HepG2 (cell line): ENCODE data around the gene PDE2A. TPM values are rescaled to one million over a fixed set of nuclear protein-coding genes. Genes with fewer than 3 reads are reported as not detected.

ENCODE experiments used
- ATAC-seq: fragments of 200-7000 bp; cut with Tn5 transposase; 3 replicates; pipeline ENCODE4 v1.9.1; 2020; ENCODE audit warnings: mild to moderate bottlenecking, moderate library complexity
- BruUV-seq: library from RNA; stranded (reverse); fragments of 400-500 nt; replicated peaks from 2 replicates; lab custom pipeline; 2021; lab: Mats Ljungman, UMichigan
- CTCF ChIA-PET: fragments of 300-600 bp; formaldehyde crosslinking; extraction: SDS; loops from one replicate; lab custom pipeline; 2021; ENCODE audit warnings: low total read pairs, inconsistent platforms, low intra/inter-chr PET ratio; lab: Yijun Ruan, JAX
- POLR2A ChIA-PET: fragments of 350-600 bp; sonication (Branson Sonifier 250); formaldehyde crosslinking; loops from one replicate; lab custom pipeline; 2020; ENCODE audit warnings: antibody characterized with exemption, inconsistent platforms; lab: Yijun Ruan, JAX
- DNase-seq: peaks from one replicate; pipeline ENCODE4 v3.0.0-alpha.2; 2015; ENCODE audit warnings: low spot score
- FAIRE-seq: peaks from 3 replicates; lab custom pipeline; 2011; peaks lifted over from hg19 to GRCh38; lab: Jason Lieb, UNC
- H2AFZ ChIP-seq: one replicate; pipeline ENCODE4 v1.6.1; 2011; ENCODE audit warnings: low read length, inconsistent platforms
- H3K27ac ChIP-seq: fragments of 300-600 bp; 3 replicates; pipeline ENCODE4 v1.8.0; 2011; ENCODE audit warnings: mixed run types, mild to moderate bottlenecking, mixed read lengths, low read length, inconsistent platforms; ENCODE audit not compliant: insufficient read depth; ENCODE audit errors: extremely low read length
- H3K27me3 ChIP-seq, 2 experiments: fragments of 200-600 bp in 1 of 2; 2 replicates in 1 of 2; 3 replicates in 1 of 2; pipeline versions ENCODE4 v1.6.0 to v1.8.0; 2011; ENCODE audit warnings: low read length in 2 of 2, mild to moderate bottlenecking in 2 of 2, moderate library complexity in 2 of 2, inconsistent platforms in 1 of 2; ENCODE audit not compliant: insufficient read depth in 2 of 2, control insufficient read depth in 1 of 2
- H3K36me3 ChIP-seq, 2 experiments: fragments of 200-600 bp in 1 of 2; replicated peaks in 1 of 2; 2 replicates in 1 of 2; 3 replicates in 1 of 2; pipeline versions ENCODE4 v1.5.1 to v1.8.0; 2011; ENCODE audit warnings: low read length in 2 of 2, inconsistent platforms in 1 of 2; ENCODE audit not compliant: insufficient read depth in 2 of 2, control insufficient read depth in 1 of 2
- H3K4me1 ChIP-seq: 2 replicates; pipeline ENCODE4 v1.5.1; 2012; ENCODE audit warnings: low read length, inconsistent platforms; ENCODE audit not compliant: insufficient read depth
- H3K4me2 ChIP-seq: 2 replicates; pipeline ENCODE4 v1.6.0; 2011; ENCODE audit warnings: low read depth, low read length, inconsistent platforms
- H3K4me3 ChIP-seq, 3 experiments: fragments of 200-600 bp in 1 of 3; sonication (generic), shearing (Covaris generic) in 1 of 3; replicated peaks in 1 of 3; 2 replicates each; pipeline ENCODE4 v1.5.1; 2011 to 2016; ENCODE audit warnings: low read length in 3 of 3, inconsistent platforms in 2 of 3, low read depth in 2 of 3, mild to moderate bottlenecking in 2 of 3, control low read depth in 1 of 3, mixed read lengths in 1 of 3; ENCODE audit not compliant: insufficient read depth in 1 of 3
- H3K79me2 ChIP-seq: one replicate; pipeline ENCODE4 v1.6.1; 2011; ENCODE audit warnings: low read length, inconsistent platforms; ENCODE audit not compliant: insufficient read depth
- H3K9ac ChIP-seq: 2 replicates; pipeline ENCODE4 v1.6.0; 2011; ENCODE audit warnings: mild to moderate bottlenecking, low read depth, low read length, inconsistent platforms; ENCODE audit not compliant: insufficient read depth
- H3K9me3 ChIP-seq: 2 replicates; pipeline ENCODE4 v1.5.1; 2012; ENCODE audit warnings: mild to moderate bottlenecking, low read length
- H4K20me1 ChIP-seq: 2 replicates; pipeline ENCODE4 v1.6.0; 2011; ENCODE audit warnings: inconsistent platforms, mild to moderate bottlenecking, low read length, moderate library complexity; ENCODE audit not compliant: insufficient read depth
- AHDC1 ChIP-seq: sonication (generic); formaldehyde crosslinking; IDR thresholded peaks from 2 replicates; pipeline ENCODE4 v1.5.1; 2020; ENCODE audit warnings: mild to moderate bottlenecking, missing genetic modification reagents, borderline replicate concordance
- HDAC6 ChIP-seq: fragments of 200-600 bp; sonication (generic); IDR thresholded peaks from 2 replicates; pipeline ENCODE4 v1.7.0; 2017; ENCODE audit warnings: mild to moderate bottlenecking, antibody characterized with exemption, low read length, low read depth
- HINFP ChIP-seq: sonication (generic); formaldehyde crosslinking; IDR thresholded peaks from 2 replicates; pipeline ENCODE4 v1.4.0; 2020; ENCODE audit warnings: low read depth, mild to moderate bottlenecking, missing genetic modification reagents
- KDM5B ChIP-seq: sonication (generic); formaldehyde crosslinking; IDR thresholded peaks from 2 replicates; pipeline ENCODE4 v1.4.0; 2020; ENCODE audit warnings: missing genetic modification reagents, mild to moderate bottlenecking, borderline replicate concordance
- MTA3 ChIP-seq: sonication (generic); formaldehyde crosslinking; IDR thresholded peaks from 2 replicates; pipeline ENCODE4 v1.4.0; 2020; ENCODE audit warnings: missing genetic modification reagents
- NR2F1 ChIP-seq, 2 experiments: fragments of 450-650 bp in 1 of 2; formaldehyde crosslinking in 1 of 2; IDR thresholded peaks; 2 replicates each; pipeline versions ENCODE4 v1.5.0 to v1.6.1; 2016 to 2020; ENCODE audit warnings: mild to moderate bottlenecking in 1 of 2, missing compliant biosample characterization in 1 of 2, missing genetic modification reagents in 1 of 2, moderate library complexity in 1 of 2
- ONECUT2 ChIP-seq: sonication (generic); formaldehyde crosslinking; IDR thresholded peaks from 2 replicates; pipeline ENCODE4 v1.4.0; 2020; ENCODE audit warnings: missing genetic modification reagents
- PPARG ChIP-seq: conservative IDR thresholded peaks from 2 replicates; pipeline ENCODE4 v1.6.1; 2016; ENCODE audit warnings: missing biosample characterization, missing genetic modification reagents
- SALL1 ChIP-seq: sonication (generic); formaldehyde crosslinking; IDR thresholded peaks from 2 replicates; pipeline ENCODE4 v1.8.0; 2022; ENCODE audit warnings: mild to moderate bottlenecking, missing genetic modification reagents
- TMF1 ChIP-seq: sonication (generic); formaldehyde crosslinking; IDR thresholded peaks from 2 replicates; pipeline ENCODE4 v1.8.1; 2022; ENCODE audit warnings: low read depth, missing genetic modification reagents
- ZNF337 ChIP-seq: sonication (generic); formaldehyde crosslinking; IDR thresholded peaks from 2 replicates; pipeline ENCODE4 v1.5.1; 2020; ENCODE audit warnings: missing genetic modification reagents, low read depth, mild to moderate bottlenecking, borderline replicate concordance
- ZNF496 ChIP-seq: sonication (generic); formaldehyde crosslinking; IDR thresholded peaks from 2 replicates; pipeline ENCODE4 v1.8.1; 2023; ENCODE audit warnings: mild to moderate bottlenecking, moderate library complexity, missing genetic modification reagents; ENCODE audit not compliant: insufficient replicate concordance
- ZNF710 ChIP-seq: sonication (generic); formaldehyde crosslinking; IDR thresholded peaks from 2 replicates; pipeline ENCODE4 v1.5.0; 2020; ENCODE audit warnings: mild to moderate bottlenecking, missing genetic modification reagents, borderline replicate concordance
- ZNF720 ChIP-seq: sonication (generic); formaldehyde crosslinking; IDR thresholded peaks from 2 replicates; pipeline ENCODE4 v1.4.0; 2020; ENCODE audit warnings: missing genetic modification reagents
- WGBS: methylation state at CpG from one replicate; pipeline ENCODE4 v1.1.6; 2017; ENCODE audit warnings: low lambda C conversion rate; 5-methylcytosine and 5-hydroxymethylcytosine counted together
- in situ Hi-C: cut with HindIII; loops from 2 replicates; pipeline ENCODE4 v1.10.0; 2017; ENCODE audit warnings: low pct_unique_long_range_greater_than_20kb; ENCODE audit not compliant: extremely low pct_ligation_motif_present
- intact Hi-C: fragments of 100-400 bp; cut with micrococcal nuclease; formaldehyde crosslinking; loops from one replicate; pipeline ENCODE4 v1.10.0; 2022; ENCODE audit not compliant: unreplicated experiment
- polyA plus RNA-seq, 8 experiments: library from polyadenylated mRNA; depleted of rRNA in 3 of 8; stranded (reverse) in 7 of 8; unstranded in 1 of 8; fragments of >200 nt; fragmentation: Illumina TruSeq in 4 of 8; extraction: Trizol in 4 of 8; gene quantifications; 2 replicates each; pipeline versions ENCODE4 v1.2.1 to v1.2.3, GENCODE V29; 2011 to 2016; ENCODE audit warnings: low read depth in 4 of 8, missing spikeins in 1 of 8, mixed read lengths in 1 of 8; ENCODE audit not compliant: insufficient read depth in 1 of 8
- total RNA-seq, 5 experiments: library from RNA; depleted of rRNA; stranded (reverse); fragments of >200 nt; fragmentation: Illumina TruSeq; extraction: Trizol; gene quantifications; 2 replicates each; pipeline ENCODE4 v1.2.3, GENCODE V29; 2016; ENCODE audit warnings: low read depth in 1 of 5

PDE2A gene
- total and polyA plus RNA-seq, 2 of the 13 experiments (the other 11 are each of a cell fraction or from before 2014, with no cell fraction given): 3.1 TPM; not detected in 1

GRCh38 chr11:72688929-72689328 is 14.7 kb upstream of the PDE2A start:
- ATAC-seq (no peak), DNase-seq (no peak), FAIRE-seq (no peak)
- no peak overlapping the region for H3K27ac ChIP-seq
- no peak overlapping the region for H3K4me2 ChIP-seq
- H3K36me3 ChIP-seq: peaks cover 27 to 58% of the 10 kb centered on the region in 2 experiments; a peak in 4 of 5 replicates
- no peaks in the 10 kb centered on the region for H3K27me3 ChIP-seq
- no peak overlapping the region for H2AFZ ChIP-seq
- H3K9me3 ChIP-seq: no peaks in the 10 kb centered on the region
- intact Hi-C loops (no loop called here), in situ Hi-C loops (no loop called here)
- no TSS peak for BruUV-seq
- peaks cover 11% of the 10 kb centered on the region; the same call in 1 of the 2 replicates for H4K20me1 ChIP-seq
- no peaks in the 10 kb centered on the region for H3K79me2 ChIP-seq
- no peak overlapping the region for H3K9ac ChIP-seq
- ChIA-PET POLR2A (no interaction called here), CTCF (no interaction called here)
- 100% methylated on average over 6 of the region's 7 CpGs for WGBS
- H3K4me3 ChIP-seq: no peak overlapping the region
- no peaks in the 10 kb centered on the region for H3K4me1 ChIP-seq
- TF ChIP-seq MTA3 (no peak), ZNF720 (CRISPR knock-in tag) (no peak), HDAC6 (no peak), ZNF710 (CRISPR knock-in tag) (no peak), TMF1 (CRISPR knock-in tag) (no peak), NR2F1 (CRISPR knock-in tag; IDR thresholded peaks at IDR 0.05) (no peak), ZNF337 (no peak), ONECUT2 (CRISPR knock-in tag) (no peak), HINFP (no peak), KDM5B (CRISPR knock-in tag) (no peak), SALL1 (CRISPR knock-in tag) (no peak), AHDC1 (no peak), PPARG (CRISPR knock-in tag) (no peak), ZNF496 (CRISPR knock-in tag) (no peak)
